ENCODE results near the gene TMEM131L. TPM values are rescaled to one million over a fixed set of nuclear protein-coding genes. Genes with fewer than 3 reads are reported as not detected.

Gene TMEM131L
- total and polyA plus RNA-seq, 4 donors = 4.9 to 41.3 (median 12.9) TPM

GRCh38 chr4:153513596-153513995 is 47.4 kb downstream of the TMEM131L start:
- peaks cover 0 to 2% (median 0%) of the 10 kb centered on the region in 4 donors for H3K36me3 ChIP-seq (ENCODE audit: control insufficient read depth in 4 of 4, insufficient read depth in 3 of 4, low read depth in 1 of 4, low read length in 3 of 4)
- peaks cover 5 to 22% (median 14%) of the 10 kb centered on the region in 4 donors for H3K4me1 ChIP-seq (ENCODE audit: control insufficient read depth in 4 of 4, insufficient read depth in 4 of 4, low read length in 3 of 4)
- H3K9me3 ChIP-seq (ENCODE audit: control insufficient read depth in 4 of 4, low read length in 3 of 4) = no peaks in the 10 kb centered on the region
- TF ChIP-seq RAD21 (IDR thresholded peaks at IDR 0.05) (no peak), GABPA (IDR thresholded peaks at IDR 0.05 in 1 of 2, conservative IDR thresholded peaks at IDR 0.05 in 1 of 2) (no peak)
- TF ChIP-seq, protein P1, sequence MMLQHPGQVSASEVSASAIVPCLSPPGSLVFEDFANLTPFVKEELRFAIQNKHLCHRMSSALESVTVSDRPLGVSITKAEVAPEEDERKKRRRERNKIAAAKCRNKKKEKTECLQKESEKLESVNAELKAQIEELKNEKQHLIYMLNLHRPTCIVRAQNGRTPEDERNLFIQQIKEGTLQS (IDR thresholded peaks at IDR 0.05) = no peak
- TF ChIP-seq, protein P2, sequence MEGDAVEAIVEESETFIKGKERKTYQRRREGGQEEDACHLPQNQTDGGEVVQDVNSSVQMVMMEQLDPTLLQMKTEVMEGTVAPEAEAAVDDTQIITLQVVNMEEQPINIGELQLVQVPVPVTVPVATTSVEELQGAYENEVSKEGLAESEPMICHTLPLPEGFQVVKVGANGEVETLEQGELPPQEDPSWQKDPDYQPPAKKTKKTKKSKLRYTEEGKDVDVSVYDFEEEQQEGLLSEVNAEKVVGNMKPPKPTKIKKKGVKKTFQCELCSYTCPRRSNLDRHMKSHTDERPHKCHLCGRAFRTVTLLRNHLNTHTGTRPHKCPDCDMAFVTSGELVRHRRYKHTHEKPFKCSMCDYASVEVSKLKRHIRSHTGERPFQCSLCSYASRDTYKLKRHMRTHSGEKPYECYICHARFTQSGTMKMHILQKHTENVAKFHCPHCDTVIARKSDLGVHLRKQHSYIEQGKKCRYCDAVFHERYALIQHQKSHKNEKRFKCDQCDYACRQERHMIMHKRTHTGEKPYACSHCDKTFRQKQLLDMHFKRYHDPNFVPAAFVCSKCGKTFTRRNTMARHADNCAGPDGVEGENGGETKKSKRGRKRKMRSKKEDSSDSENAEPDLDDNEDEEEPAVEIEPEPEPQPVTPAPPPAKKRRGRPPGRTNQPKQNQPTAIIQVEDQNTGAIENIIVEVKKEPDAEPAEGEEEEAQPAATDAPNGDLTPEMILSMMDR (IDR thresholded peaks at IDR 0.05; ENCODE audit: low read depth, low read length, missing input control) = no peak
- TF ChIP-seq, protein P3, sequence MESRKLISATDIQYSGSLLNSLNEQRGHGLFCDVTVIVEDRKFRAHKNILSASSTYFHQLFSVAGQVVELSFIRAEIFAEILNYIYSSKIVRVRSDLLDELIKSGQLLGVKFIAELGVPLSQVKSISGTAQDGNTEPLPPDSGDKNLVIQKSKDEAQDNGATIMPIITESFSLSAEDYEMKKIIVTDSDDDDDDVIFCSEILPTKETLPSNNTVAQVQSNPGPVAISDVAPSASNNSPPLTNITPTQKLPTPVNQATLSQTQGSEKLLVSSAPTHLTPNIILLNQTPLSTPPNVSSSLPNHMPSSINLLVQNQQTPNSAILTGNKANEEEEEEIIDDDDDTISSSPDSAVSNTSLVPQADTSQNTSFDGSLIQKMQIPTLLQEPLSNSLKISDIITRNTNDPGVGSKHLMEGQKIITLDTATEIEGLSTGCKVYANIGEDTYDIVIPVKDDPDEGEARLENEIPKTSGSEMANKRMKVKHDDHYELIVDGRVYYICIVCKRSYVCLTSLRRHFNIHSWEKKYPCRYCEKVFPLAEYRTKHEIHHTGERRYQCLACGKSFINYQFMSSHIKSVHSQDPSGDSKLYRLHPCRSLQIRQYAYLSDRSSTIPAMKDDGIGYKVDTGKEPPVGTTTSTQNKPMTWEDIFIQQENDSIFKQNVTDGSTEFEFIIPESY (IDR thresholded peaks at IDR 0.05) = no peak
- H3K4me3 ChIP-seq (ENCODE audit: low read depth in 1 of 3, low read length in 3 of 3) = no peak overlapping the region
- H3K27me3 ChIP-seq (ENCODE audit: control insufficient read depth in 4 of 4, insufficient read depth in 4 of 4, low read length in 3 of 4) = no peaks in the 10 kb centered on the region
- no peak overlapping the region for H3K27ac ChIP-seq (ENCODE audit: low read depth in 1 of 2, low read length in 2 of 2)
- DNase-seq (ENCODE audit: low spot score) = no peak
- H3K9ac ChIP-seq (ENCODE audit: low read depth in 1 of 2, low read length in 2 of 2) = no peak overlapping the region
- WGBS = 79% methylated on average over 1 of the region's 1 CpG

DNA sequence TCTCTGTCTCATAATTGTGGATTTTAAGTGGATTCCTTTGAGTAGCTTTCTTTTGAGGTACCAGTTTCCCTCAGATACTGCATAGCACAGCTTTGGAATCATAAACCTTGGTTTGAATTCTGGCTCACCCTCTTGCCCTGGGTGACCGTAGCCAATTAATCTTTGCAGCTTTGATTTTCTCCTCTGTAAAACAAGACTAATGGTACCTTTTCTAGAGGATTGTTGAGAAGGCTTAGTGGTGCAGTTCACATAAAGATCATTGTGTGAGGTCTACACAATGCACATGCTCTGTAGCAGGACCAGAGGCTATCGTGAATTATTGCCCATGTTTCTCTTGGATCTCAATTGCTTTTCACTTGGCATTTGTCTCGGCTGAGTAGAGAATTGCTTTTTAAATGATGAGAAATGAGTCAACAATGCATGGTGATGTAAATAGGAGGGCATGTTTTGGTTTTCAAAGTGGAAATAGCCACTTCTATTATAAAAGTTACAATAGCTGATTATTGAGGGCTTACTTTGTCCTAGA is 47.9 kb downstream of the TMEM131L start:
- Histone ChIP-seq H3K27me3 (ENCODE audit: control insufficient read depth in 4 of 4, insufficient read depth in 4 of 4, low read length in 3 of 4) (no peaks in the 10 kb centered on the region), H3K36me3 (ENCODE audit: control insufficient read depth in 4 of 4, insufficient read depth in 3 of 4, low read depth in 1 of 4, low read length in 3 of 4) (peaks cover 0 to 2% (median 0%) of the 10 kb centered on the region in 4 donors), H3K4me1 (ENCODE audit: control insufficient read depth in 4 of 4, insufficient read depth in 4 of 4, low read length in 3 of 4) (peaks cover 5 to 26% (median 16%) of the 10 kb centered on the region in 4 donors), H3K9ac (ENCODE audit: low read depth in 1 of 2, low read length in 2 of 2) (no peak overlapping the region), H3K4me3 (ENCODE audit: low read depth in 1 of 3, low read length in 3 of 3) (no peak overlapping the region), H3K27ac (ENCODE audit: low read depth in 1 of 2, low read length in 2 of 2) (no peak overlapping the region), H3K9me3 (ENCODE audit: control insufficient read depth in 4 of 4, low read length in 3 of 4) (no peaks in the 10 kb centered on the region)
- TF ChIP-seq SP1 (IDR thresholded peaks at IDR 0.05) (no peak), FOXA2 (IDR thresholded peaks at IDR 0.05) (no peak), EGR1 (IDR thresholded peaks at IDR 0.05; ENCODE audit: low read depth in 2 of 2) (no peak), NR2F2 (IDR thresholded peaks at IDR 0.05) (no peak), TAF1 (conservative IDR thresholded peaks at IDR 0.05) (no peak)
- TF ChIP-seq, protein P1 (IDR thresholded peaks at IDR 0.05) = no peak
- DNase-seq (ENCODE audit: low spot score) = no peak
- 77% methylated on average over 3 of the region's 3 CpGs for WGBS

GRCh38 chr4:153514688-153515426 is 48.7 kb downstream of the TMEM131L start:
- no peak for TF ChIP-seq GABPA (IDR thresholded peaks at IDR 0.05 in 1 of 2, conservative IDR thresholded peaks at IDR 0.05 in 1 of 2)
- TF ChIP-seq JUND (IDR thresholded peaks at IDR 0.05) = no peak
- no peak for TF ChIP-seq EGR1 (IDR thresholded peaks at IDR 0.05; ENCODE audit: low read depth in 2 of 2)

More at GRCh38 chr4:153514688-153515426, 48.7 kb downstream of the TMEM131L start:
- peaks cover 0 to 2% (median 0%) of the 10 kb centered on the region in 4 donors for H3K36me3 ChIP-seq (ENCODE audit: control insufficient read depth in 4 of 4, insufficient read depth in 3 of 4, low read depth in 1 of 4, low read length in 3 of 4)
- H3K27me3 ChIP-seq (ENCODE audit: control insufficient read depth in 4 of 4, insufficient read depth in 4 of 4, low read length in 3 of 4) = no peaks in the 10 kb centered on the region
- no peak for DNase-seq (ENCODE audit: low spot score)
- H3K27ac ChIP-seq (ENCODE audit: low read depth in 1 of 2, low read length in 2 of 2) = no peak overlapping the region
- WGBS = 93% methylated on average over 15 of the region's 15 CpGs
- no peak overlapping the region for H3K9ac ChIP-seq (ENCODE audit: low read depth in 1 of 2, low read length in 2 of 2)
- H3K4me1 ChIP-seq (ENCODE audit: control insufficient read depth in 4 of 4, insufficient read depth in 4 of 4, low read length in 3 of 4) = peaks cover 5 to 34% (median 24%) of the 10 kb centered on the region in 4 donors
- H3K4me3 ChIP-seq (ENCODE audit: low read depth in 1 of 3, low read length in 3 of 3) = no peak overlapping the region
- H3K9me3 ChIP-seq (ENCODE audit: control insufficient read depth in 4 of 4, low read length in 3 of 4) = no peaks in the 10 kb centered on the region
